ENCODE data around the gene TAP2.
"Not testable (repeated sequence)": the region's sequence is repeated elsewhere in the genome, so short reads cannot be mapped to it uniquely, and the experiment has no call there.

TAP2 gene

GRCh38 chr6:32838114-32838958 lies at the start of gene TAP2:
Gene TAP2 (minus strand): TSS chr6:32838739. CDS start chr6:32838233, 506 bp downstream.
- DNase-seq, result peak; percentile 99

GRCh38 chr6:32887616-32888015 lies 49.1 kb upstream of the TAP2 start:
- no peak for DNase-seq

- DNase-seq, result no peak
These were observed 48.3 kb upstream of the TAP2 start for GRCh38 chr6:32886681-32887383.

- no peak for DNase-seq
These were observed 47.3 kb upstream of the TAP2 start for GRCh38 chr6:32885698-32886286.

- no peak for DNase-seq
These were observed 45.2 kb upstream of the TAP2 start for GRCh38 chr6:32883789-32884188.

GRCh38 chr6:32882879-32883250 lies 44.3 kb upstream of the TAP2 start:
- DNase-seq, result no peak

GRCh38 chr6:32880962-32881361 lies 42.4 kb upstream of the TAP2 start:
- DNase-seq, result not testable (repeated sequence)

GRCh38 chr6:32879691-32880090 lies 41.2 kb upstream of the TAP2 start:
- DNase-seq, result no peak

GRCh38 chr6:32876603-32877002 lies 38.1 kb upstream of the TAP2 start:
- DNase-seq, result no peak

- not testable (repeated sequence) for DNase-seq
These were observed 35.4 kb upstream of the TAP2 start for GRCh38 chr6:32873947-32874346.

GRCh38 chr6:32868257-32868788 lies 29.8 kb upstream of the TAP2 start:
- peak; percentile 85 for DNase-seq

- no peak for DNase-seq
These were observed 29.2 kb upstream of the TAP2 start for GRCh38 chr6:32867554-32868256.

GRCh38 chr6:32867022-32867477 lies 28.5 kb upstream of the TAP2 start:
- DNase-seq, result no peak

GRCh38 chr6:32865724-32866443 lies 27.3 kb upstream of the TAP2 start:
- DNase-seq, result no peak

- no peak for DNase-seq
These were observed 24.2 kb upstream of the TAP2 start for GRCh38 chr6:32862725-32863124.

- DNase-seq, result no peak
These were observed 22.1 kb upstream of the TAP2 start for GRCh38 chr6:32860674-32861073.

GRCh38 chr6:32858194-32858593 lies 19.7 kb upstream of the TAP2 start:
- no peak for DNase-seq

- no peak for DNase-seq
These were observed 18.8 kb upstream of the TAP2 start for GRCh38 chr6:32857156-32857891.

GRCh38 chr6:32855467-32856174 lies 17.1 kb upstream of the TAP2 start:
- no peak for DNase-seq

GRCh38 chr6:32854376-32855178 lies 16.0 kb upstream of the TAP2 start:
- DNase-seq, result no peak
